ENCODE results near the gene GOLM1.

GRCh38 chr9:86064220-86064619 lies 35.1 kb downstream of the GOLM1 start:
- TF ChIP-seq, protein P1, sequence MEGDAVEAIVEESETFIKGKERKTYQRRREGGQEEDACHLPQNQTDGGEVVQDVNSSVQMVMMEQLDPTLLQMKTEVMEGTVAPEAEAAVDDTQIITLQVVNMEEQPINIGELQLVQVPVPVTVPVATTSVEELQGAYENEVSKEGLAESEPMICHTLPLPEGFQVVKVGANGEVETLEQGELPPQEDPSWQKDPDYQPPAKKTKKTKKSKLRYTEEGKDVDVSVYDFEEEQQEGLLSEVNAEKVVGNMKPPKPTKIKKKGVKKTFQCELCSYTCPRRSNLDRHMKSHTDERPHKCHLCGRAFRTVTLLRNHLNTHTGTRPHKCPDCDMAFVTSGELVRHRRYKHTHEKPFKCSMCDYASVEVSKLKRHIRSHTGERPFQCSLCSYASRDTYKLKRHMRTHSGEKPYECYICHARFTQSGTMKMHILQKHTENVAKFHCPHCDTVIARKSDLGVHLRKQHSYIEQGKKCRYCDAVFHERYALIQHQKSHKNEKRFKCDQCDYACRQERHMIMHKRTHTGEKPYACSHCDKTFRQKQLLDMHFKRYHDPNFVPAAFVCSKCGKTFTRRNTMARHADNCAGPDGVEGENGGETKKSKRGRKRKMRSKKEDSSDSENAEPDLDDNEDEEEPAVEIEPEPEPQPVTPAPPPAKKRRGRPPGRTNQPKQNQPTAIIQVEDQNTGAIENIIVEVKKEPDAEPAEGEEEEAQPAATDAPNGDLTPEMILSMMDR (IDR thresholded peaks at IDR 0.05), result no peak
- no peak for TF ChIP-seq POLR2A (IDR thresholded peaks at IDR 0.05)

All from Peyer's patch (tissue), 4 donors.